Measurements from ENCODE around the gene ACTR2. TPM values are rescaled to one million over a fixed set of nuclear protein-coding genes. Genes with fewer than 3 reads are reported as not detected.
A peak's percentile ranks its signal among the peaks of the same experiment; 100 is the strongest.

Gene ACTR2
- total and polyA plus RNA-seq, 4 donors, result 54.3 to 215 (median 147) TPM

GRCh38 chr2:65311049-65311448, 83.4 kb downstream of the ACTR2 start:
- DNase-seq (peak in 1 of 3 donors; percentile 25), ATAC-seq (ENCODE audit: insufficient read depth, low FRiP score) (no peak)
- Histone ChIP-seq H3K4me3 (no peak overlapping the region), H3K9me3 (ENCODE audit: control insufficient read depth in 4 of 4, insufficient read depth in 3 of 4, low read length in 3 of 4) (no peaks in the 10 kb centered on the region), H3K27me3 (ENCODE audit: control insufficient read depth in 3 of 3, insufficient read depth in 3 of 3, low read length in 2 of 3) (no peaks in the 10 kb centered on the region), H3K9ac (ENCODE audit: insufficient read depth in 1 of 2, low read length in 2 of 2) (no peak overlapping the region), H3K27ac (ENCODE audit: low read depth in 1 of 2, low read length in 1 of 2) (peak overlapping the region in 1 of 2 donors; percentile 49), H3K4me1 (ENCODE audit: control insufficient read depth in 5 of 5, insufficient read depth in 5 of 5, low read length in 5 of 5) (peaks cover 0 to 22% (median 14%) of the 10 kb centered on the region in 5 donors), H3K36me3 (ENCODE audit: control insufficient read depth in 4 of 4, insufficient read depth in 4 of 4, low read length in 4 of 4) (peaks cover 13 to 27% (median 18%) of the 10 kb centered on the region in 4 donors)
- no peak for TF ChIP-seq CTCF (IDR thresholded peaks at IDR 0.05; ENCODE audit: control extremely low read depth, extremely low read depth)
- WGBS, 2 donors, result 72 to 85% methylated on average over 6 of the region's 6 CpGs

GRCh38 chr2:65311596-65311995, 84.0 kb downstream of the ACTR2 start:
- WGBS, 2 donors, result 95 to 98% methylated on average over 7 of the region's 7 CpGs
- no peak for TF ChIP-seq CTCF (IDR thresholded peaks at IDR 0.05; ENCODE audit: control extremely low read depth, extremely low read depth)

GRCh38 chr2:65313126-65313953, 85.7 kb downstream of the ACTR2 start:
- Histone ChIP-seq H3K36me3 (ENCODE audit: control insufficient read depth in 4 of 4, insufficient read depth in 4 of 4, low read length in 4 of 4) (peaks cover 13 to 32% (median 24%) of the 10 kb centered on the region in 4 donors), H3K27ac (ENCODE audit: low read depth in 1 of 2, low read length in 1 of 2) (peak overlapping the region in 1 of 2 donors; percentile 30), H3K4me1 (ENCODE audit: control insufficient read depth in 5 of 5, insufficient read depth in 5 of 5, low read length in 5 of 5) (peaks cover 0 to 22% (median 11%) of the 10 kb centered on the region in 5 donors), H3K4me3 (no peak overlapping the region), H3K9me3 (ENCODE audit: control insufficient read depth in 4 of 4, insufficient read depth in 3 of 4, low read length in 3 of 4) (no peaks in the 10 kb centered on the region), H3K27me3 (ENCODE audit: control insufficient read depth in 3 of 3, insufficient read depth in 3 of 3, low read length in 2 of 3) (no peaks in the 10 kb centered on the region), H3K9ac (ENCODE audit: insufficient read depth in 1 of 2, low read length in 2 of 2) (no peak overlapping the region)
- no peak for ATAC-seq (ENCODE audit: insufficient read depth, low FRiP score)
- TF ChIP-seq CTCF (IDR thresholded peaks at IDR 0.05; ENCODE audit: control extremely low read depth, extremely low read depth), result no peak
- no peak for DNase-seq
- WGBS, 2 donors, result 92% methylated on average over 52 of the region's 52 CpGs

More at GRCh38 chr2:65311596-65311995, 84.0 kb downstream of the ACTR2 start:
- no peak overlapping the region for H3K4me3 ChIP-seq
- H3K27ac ChIP-seq (ENCODE audit: low read depth in 1 of 2, low read length in 1 of 2), result peak overlapping the region in 1 of 2 donors; percentile 3
- peaks cover 0 to 22% (median 14%) of the 10 kb centered on the region in 5 donors for H3K4me1 ChIP-seq (ENCODE audit: control insufficient read depth in 5 of 5, insufficient read depth in 5 of 5, low read length in 5 of 5)
- H3K36me3 ChIP-seq (ENCODE audit: control insufficient read depth in 4 of 4, insufficient read depth in 4 of 4, low read length in 4 of 4), result peaks cover 13 to 32% (median 22%) of the 10 kb centered on the region in 4 donors
- DNase-seq, result no peak
- H3K27me3 ChIP-seq (ENCODE audit: control insufficient read depth in 3 of 3, insufficient read depth in 3 of 3, low read length in 2 of 3), result no peaks in the 10 kb centered on the region
- ATAC-seq (ENCODE audit: insufficient read depth, low FRiP score), result no peak
- no peaks in the 10 kb centered on the region for H3K9me3 ChIP-seq (ENCODE audit: control insufficient read depth in 4 of 4, insufficient read depth in 3 of 4, low read length in 3 of 4)
- H3K9ac ChIP-seq (ENCODE audit: insufficient read depth in 1 of 2, low read length in 2 of 2), result no peak overlapping the region

Data from lung (tissue), 12 donors.